Vagina (tissue), 2 donors: ENCODE measurements around the gene COPS2.

ENCODE experiments used
- CTCF ChIP-seq, 3 experiments: fragments of 450-650 bp in 2 of 3; fragments of 200-600 bp in 1 of 3; sonication (generic) in 1 of 3; IDR thresholded peaks; one replicate each; pipeline ENCODE4 v1.5.1; 2017 to 2019; ENCODE audit warnings: antibody characterized with exemption in 3 of 3, mild to moderate bottlenecking in 2 of 3, moderate library complexity in 2 of 3
- POLR2A ChIP-seq, 2 donors: fragments of 450-650 bp; IDR thresholded peaks; one replicate each; pipeline ENCODE4 v1.6.1; 2017; ENCODE audit warnings: antibody characterized with exemption in 2 of 2, mild to moderate bottlenecking in 2 of 2, moderate library complexity in 2 of 2

- TF ChIP-seq CTCF (IDR thresholded peaks at IDR 0.05) (no peak), POLR2A (IDR thresholded peaks at IDR 0.05) (no peak)
Observed at GRCh38 chr15:49134683-49135341, 20.6 kb downstream of the COPS2 start.
